Stimulated activated CD8-positive, alpha-beta memory T cell treated with anti-CD3 and anti-CD28 coated beads, Interleukin-4, amount 100 ng/mL, for 24 hours (primary cell): ENCODE data around the gene NDUFAF8.
A peak's percentile ranks its signal among the peaks of the same experiment; 100 is the strongest.
"Not testable (repeated sequence)": the region's sequence is repeated elsewhere in the genome, so short reads cannot be mapped to it uniquely, and the experiment has no call there.

ENCODE experiments used
- DNase-seq: peaks from one replicate; pipeline ENCODE4 v3.0.0-alpha.2; 2020; ENCODE audit warnings: low read depth

Gene NDUFAF8

DNA sequence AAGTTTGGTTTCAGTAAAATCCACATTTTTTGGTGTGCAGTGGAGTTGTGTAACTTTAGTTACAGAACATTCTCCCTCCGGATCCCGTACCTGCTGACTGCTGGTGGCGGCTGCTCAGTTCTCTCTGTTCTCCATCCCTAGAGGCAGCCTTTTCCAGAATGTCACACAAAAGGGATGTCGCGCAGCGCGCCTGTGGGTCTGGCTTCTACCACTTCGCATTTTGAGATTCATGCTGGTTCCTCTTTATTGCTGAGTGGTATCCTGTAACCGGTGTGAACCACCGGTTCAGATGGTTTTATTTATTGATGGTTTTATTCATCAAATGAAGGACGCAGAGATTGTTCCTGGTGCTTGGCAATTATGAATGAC is 15.4 kb upstream of the NDUFAF8 start:
- no peak for DNase-seq

GRCh38 chr17:81227630-81228029 is 11.5 kb upstream of the NDUFAF8 start:
- DNase-seq = not testable (repeated sequence)

DNA sequence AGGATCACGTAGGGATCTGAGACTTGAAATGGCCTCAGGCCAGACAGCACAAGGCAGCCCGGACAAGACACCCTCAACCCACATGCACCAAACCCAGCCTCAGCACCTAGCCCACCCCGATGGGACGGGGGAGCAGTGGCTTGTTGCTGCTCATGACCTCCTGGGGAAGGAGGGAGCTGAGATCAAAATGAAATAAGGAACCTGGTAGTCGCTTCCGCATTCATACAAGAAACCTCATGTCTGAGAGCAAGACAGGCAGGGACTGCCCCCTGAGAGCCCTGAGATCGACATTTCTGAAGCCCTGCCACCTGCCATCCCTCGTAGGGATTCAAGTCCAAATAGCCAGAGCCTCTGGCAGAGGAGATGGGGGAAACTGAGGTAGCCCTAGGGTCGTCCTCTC is 10.7 kb upstream of the NDUFAF8 start:
- no peak for DNase-seq

DNA sequence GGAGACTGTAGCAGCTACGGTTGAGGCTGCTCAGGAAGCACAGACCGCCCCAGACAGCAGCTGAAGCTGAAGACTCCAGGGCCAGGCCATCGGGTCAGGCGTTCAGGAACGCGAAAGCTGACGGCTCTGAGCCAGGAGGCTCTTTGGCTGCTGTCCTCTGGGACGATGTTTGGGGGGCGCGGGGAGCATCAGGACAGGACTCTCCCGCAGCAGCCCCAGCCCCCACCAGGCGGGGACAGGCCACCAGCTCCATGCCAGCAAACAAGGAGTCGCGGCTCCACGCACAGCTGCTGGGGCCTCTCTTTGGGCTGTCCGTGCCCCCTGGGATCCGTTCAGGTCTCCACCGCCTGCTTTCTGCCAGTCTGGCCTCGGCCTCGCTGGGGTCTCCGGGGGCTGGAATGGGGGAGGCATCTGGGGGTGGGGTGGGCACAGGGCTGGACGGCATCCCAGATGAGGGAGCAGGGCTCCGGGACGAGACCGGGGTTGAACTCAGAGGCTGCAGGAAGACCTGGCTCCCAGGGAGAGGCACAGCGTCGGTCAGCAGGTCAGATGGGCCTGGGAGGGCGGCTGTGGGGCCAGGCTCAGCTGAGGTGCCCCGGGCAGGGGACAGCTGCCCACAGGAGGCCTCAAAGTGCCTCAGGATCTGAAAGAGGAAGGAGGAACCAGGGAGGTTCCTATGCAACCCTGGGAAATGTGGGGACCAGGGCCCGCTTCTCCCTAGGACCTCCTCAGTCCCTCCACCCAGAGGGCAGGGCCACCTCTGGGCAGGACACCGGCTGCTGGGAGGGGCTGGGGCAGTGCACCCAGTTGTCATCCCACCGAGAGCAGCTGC is 10.1 kb upstream of the NDUFAF8 start:
- no peak for DNase-seq

DNA sequence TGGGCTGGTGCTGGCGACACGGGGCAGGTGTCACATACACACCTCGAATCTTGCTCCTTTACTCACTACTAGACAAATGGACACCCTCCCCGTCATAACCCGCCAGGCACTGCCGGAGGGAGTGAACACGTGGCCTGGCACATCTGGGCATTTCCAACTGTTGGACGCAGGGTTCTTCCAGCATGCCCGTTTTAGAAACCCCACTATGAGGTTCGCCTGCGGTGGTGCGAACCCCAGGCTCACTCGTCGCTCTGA is 9.5 kb upstream of the NDUFAF8 start:
- no peak for DNase-seq

DNA sequence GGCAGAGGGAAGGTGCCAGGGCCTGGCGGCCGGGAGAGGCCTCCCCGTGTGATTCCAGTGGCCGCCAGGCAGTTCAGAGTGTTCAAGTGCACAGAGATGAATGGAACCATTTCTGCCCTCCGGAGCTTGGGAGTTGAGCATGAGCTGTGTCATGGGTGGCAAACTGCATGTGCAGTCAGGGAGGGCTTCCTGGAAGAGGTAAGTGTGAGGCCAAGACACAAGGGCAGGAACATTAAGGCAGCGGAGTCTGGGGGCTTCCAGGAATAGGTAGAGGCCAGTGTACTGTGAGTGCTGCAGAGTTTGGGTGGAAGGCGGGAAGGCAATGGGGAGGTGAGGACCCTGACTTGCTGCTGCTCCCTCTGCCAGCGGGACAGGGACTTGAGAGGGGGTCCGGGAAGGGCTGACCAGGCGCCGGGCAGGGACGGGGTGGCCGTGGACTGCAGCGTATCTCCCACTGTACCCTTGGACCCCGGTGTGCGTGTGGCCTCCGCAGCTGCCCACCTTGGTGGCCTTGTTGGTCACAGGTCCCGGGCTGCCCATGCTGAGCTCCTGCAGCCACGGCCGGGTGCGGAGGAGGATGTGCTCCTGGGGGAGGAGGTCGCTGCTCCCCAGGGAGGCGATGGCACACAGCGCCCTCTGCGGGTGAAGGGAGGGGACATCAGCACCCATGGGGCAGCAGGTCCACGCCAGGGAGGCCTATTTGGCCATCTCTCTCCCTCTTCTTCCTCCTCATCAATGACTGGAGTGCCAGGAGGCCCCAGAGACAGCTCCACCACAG is 8.9 kb upstream of the NDUFAF8 start:
- DNase-seq = no peak

DNA sequence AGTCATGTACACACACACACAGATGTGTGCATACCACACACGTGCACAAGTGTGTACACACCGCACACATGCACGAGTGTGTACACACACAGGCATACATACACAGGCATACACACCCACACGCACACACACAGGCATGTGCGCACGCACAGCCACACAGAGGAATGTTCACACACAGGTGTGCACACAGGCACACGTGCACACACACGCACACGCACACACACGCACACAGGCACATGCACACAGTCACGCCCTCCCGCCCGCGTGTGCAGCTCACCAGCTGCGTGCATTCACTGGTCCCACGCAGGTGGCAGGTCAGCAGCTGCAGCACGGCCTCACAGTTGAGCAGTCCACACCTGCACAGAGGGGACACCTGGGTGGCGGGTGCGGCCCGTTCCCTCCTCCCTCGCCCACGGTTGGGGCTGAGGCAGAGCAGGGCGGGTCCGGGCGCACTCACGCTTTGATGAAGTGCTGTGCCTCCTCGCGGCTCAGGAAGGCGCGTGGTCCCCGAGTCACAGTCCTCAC is 7.9 kb upstream of the NDUFAF8 start:
- no peak for DNase-seq

GRCh38 chr17:81231766-81232581 is 7.1 kb upstream of the NDUFAF8 start:
- no peak for DNase-seq

- DNase-seq = no peak
Observed at GRCh38 chr17:81232616-81233241, 6.4 kb upstream of the NDUFAF8 start.

DNA sequence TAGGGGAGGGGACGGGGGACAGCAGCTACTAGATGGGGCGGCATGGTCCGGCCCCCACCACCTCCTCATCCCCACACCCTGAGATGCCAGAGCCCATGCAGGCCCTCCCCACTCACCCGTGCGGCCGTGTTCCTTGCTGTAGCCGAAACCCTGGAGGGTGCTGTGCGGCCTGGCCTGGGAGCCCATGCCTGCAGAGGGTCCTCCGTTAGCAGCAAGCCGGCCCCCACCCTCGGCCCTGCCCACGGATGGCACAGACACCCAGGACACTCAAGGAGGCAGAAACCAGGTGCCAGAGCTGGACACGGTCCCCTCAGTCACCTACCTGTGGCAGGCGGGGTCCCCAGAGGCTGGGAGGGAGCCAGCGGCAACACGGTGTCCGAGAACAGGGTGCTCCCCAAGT is 5.8 kb upstream of the NDUFAF8 start:
- DNase-seq = no peak

DNA sequence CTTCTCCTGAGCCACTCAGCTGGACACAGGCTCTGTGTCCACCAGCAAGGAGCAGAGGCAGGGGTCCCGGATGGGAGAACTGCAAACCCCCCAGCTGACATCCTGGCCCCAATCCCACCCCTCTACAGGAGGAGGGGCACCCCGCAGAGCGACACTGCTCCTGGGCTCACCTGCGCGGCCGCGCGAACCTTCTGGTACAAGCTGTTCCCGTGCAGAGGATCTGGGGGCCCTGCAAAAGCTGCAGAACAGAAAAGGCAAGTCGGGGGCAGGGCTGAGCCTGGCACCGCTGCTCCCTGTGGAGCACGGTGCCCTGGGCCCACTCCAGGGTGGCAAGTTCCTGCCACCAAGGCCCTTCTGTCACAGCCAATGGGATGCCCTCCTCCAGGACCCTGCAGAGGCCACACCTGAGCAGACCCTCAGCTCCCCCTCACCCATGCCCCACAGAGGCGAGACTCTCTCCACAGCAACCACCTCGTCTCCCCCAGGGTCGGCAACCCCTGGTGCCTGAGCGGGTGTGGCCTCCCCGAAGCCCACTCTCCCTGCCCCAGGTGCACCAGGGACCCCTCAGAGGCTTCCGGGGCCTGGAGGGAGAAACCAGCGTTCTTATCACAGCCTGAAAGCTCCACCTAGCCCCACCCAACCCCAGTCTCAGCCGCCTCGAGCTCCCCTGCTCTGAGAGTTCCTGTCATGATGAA is 5.2 kb upstream of the NDUFAF8 start:
- DNase-seq = no peak

- DNase-seq = no peak
Observed at GRCh38 chr17:81234506-81234855, 4.6 kb upstream of the NDUFAF8 start.

GRCh38 chr17:81234940-81235821 is 3.9 kb upstream of the NDUFAF8 start:
- DNase-seq = no peak

DNA sequence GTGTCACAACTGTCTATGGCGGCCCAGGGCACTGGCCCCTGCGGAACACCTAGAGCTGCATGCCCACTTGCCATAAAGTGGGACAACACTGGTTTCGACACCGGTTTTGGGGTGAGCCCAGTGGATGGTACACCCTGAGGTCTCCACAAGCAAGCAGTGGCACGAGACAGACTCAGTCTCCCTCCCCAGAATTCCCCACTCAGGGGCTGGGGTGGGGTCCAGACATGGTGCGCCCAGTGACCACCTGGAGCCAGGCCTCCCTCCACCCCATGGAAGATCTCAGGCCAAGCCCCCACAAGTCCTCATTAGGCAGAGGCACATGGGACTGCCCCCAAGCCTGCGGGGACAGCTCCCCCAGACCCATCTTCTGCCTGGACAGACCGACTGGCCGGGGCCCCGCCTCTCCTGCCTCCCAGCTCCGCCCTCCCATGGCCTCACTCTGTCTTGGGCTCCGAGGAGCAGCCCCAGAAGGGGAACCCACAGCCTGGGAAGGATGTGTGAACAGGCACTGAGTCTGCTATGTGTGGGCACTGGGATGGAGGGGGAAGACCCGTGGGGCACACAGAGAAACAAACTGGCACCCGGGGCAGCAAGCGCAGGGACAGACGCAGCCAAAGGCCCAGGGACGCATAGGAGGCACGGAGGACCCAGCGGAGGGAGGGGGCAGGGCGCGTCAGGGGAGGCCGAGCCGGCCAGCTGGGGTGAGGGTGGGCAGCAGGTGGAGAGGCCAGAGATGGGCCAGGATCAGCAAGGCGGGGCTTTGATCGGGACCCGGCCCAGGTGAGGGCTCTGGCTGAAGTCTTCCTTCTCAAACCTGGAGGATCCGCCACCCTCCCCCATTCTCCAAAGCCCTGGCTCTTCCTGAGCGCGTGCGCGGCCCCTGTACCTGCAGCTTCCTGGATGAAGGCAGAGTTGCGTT is 3.0 kb upstream of the NDUFAF8 start:
- DNase-seq = no peak

GRCh38 chr17:81236784-81237183 is 2.3 kb upstream of the NDUFAF8 start:
- DNase-seq = no peak

GRCh38 chr17:81237591-81238489 is 1.3 kb upstream of the NDUFAF8 start:
- DNase-seq = no peak

DNA sequence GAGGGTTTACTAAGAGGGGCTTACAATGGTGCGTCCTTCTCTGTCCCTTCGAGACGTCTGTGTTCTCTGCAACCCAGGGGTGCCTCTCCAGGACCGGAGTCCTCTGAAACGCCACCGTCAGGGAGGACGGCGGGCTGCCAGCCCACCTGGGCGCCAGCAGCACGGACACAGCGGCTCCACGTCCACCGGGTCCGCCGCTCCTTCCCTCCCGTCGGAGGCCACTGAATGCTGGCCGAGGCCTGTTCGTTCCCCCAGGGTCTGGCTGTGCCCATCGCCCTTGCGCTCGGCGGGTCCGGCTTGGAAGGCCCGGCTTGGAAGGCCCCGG is 666 bp upstream of the NDUFAF8 start:
- no peak for DNase-seq

DNA sequence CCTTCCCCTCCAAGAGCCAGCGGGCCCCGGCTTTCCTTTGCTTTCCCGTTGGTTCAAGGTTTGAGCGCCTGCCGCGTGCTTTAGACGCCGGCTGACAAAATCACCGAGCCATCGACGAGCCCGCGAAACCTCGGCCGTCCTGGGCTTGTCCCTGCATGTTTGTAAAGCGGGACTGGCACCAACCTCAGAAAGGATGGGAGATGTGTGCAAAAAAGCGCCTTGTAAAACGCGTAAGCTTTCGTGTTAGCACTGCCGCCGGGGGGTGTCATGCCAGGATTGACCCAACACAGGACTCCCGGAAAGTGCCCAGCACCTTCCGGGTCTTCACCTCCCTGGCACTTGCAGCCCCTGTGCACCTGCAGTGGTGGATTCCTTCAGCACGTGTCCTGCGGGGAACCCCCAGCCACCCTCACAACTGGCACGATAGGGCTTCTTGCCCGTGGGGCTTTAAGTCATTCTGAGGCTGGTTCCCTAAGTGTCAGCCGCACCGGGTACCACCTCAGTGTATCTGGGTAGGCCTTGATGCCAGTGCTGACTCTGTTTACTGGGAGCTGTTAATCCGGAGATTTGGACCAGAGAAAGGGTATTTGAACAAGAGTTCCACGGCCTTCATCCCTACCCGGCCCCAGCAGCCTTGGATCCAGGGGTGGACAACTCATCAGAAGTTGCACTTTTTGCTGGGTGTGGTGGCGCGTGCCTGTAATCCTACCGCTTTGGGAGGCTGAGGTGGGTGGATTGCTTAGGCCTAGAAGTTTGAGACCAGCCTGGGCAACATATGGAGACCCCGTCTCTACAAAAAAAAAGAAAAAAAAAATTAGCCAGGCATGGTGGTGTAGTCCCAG is 817 bp downstream of the NDUFAF8 start:
- DNase-seq = peak; percentile 36
